Muscle of leg (tissue), 11 donors: ENCODE data around the gene UBE2V1. TPM values are rescaled to one million over a fixed set of nuclear protein-coding genes. Genes with fewer than 3 reads are reported as not detected.

ENCODE experiments used
- DNase-seq: peaks from one replicate; pipeline ENCODE4 v3.0.0; 2013
- H3K27ac ChIP-seq: one replicate; pipeline ENCODE4 v1.5.1; 2013; ENCODE audit warnings: mild to moderate bottlenecking, low read length, control low read depth
- H3K27me3 ChIP-seq: one replicate; pipeline ENCODE4 v1.6.1; 2013; ENCODE audit warnings: low read length; ENCODE audit not compliant: control insufficient read depth, insufficient read depth
- H3K36me3 ChIP-seq: one replicate; pipeline ENCODE4 v1.6.1; 2013; ENCODE audit warnings: low read length; ENCODE audit not compliant: control insufficient read depth, insufficient read depth
- H3K4me1 ChIP-seq: one replicate; pipeline ENCODE4 v1.6.1; 2013; ENCODE audit warnings: low read length; ENCODE audit not compliant: control insufficient read depth, insufficient read depth
- H3K4me3 ChIP-seq: one replicate; pipeline ENCODE4 v1.5.1; 2013; ENCODE audit warnings: low read length, control low read depth
- H3K9me3 ChIP-seq: replicated peaks from 2 replicates; pipeline ENCODE4 v1.6.1; 2013; ENCODE audit warnings: low read depth, low read length; ENCODE audit not compliant: control insufficient read depth
- WGBS: methylation state at CpG from one replicate; pipeline ENCODE4 v1.1.5; 2013; ENCODE audit warnings: missing lambda C conversion rate; ENCODE audit not compliant: insufficient coverage; 5-methylcytosine and 5-hydroxymethylcytosine counted together
- polyA plus RNA-seq, 8 donors: library from polyadenylated mRNA; unstranded; fragments of 120-200 nt; gene quantifications; one replicate each; pipeline versions ENCODE4 v1.2.1 to v1.2.3, GENCODE V29; 2013; ENCODE audit warnings: inconsistent platforms in 1 of 8, low replicate concordance in 1 of 8; ENCODE audit not compliant: insufficient read length in 8 of 8, insufficient read depth in 1 of 8
- total RNA-seq: library from RNA; stranded (reverse); fragments of 120-200 nt; gene quantifications from one replicate; pipeline ENCODE4 v1.2.4, GENCODE V29; 2013

UBE2V1 gene
- total and polyA plus RNA-seq, 9 donors = 43.3 to 131 (median 113) TPM

DNA sequence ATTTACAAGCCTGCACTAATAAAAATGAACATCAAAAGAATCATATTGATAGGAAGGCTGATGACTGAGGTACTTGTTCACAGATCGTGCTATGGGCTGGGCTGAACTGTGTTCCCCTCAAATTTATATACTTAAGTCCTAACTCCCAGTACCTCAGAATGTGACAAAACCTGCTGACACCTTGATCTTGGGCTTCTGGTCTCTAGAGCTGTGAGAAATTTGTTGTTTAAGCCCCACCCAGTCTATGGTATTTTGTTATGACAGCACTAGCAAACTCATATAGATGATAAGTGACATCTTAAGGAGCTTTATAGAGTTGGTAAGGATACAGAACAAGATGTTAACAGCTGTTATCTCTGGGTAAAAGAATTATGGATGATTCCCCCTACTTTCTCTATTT, 13.8 kb downstream of the UBE2V1 start:
- Histone ChIP-seq H3K9me3 (no peaks in the 10 kb centered on the region), H3K27ac (no peak overlapping the region), H3K27me3 (no peaks in the 10 kb centered on the region), H3K4me3 (no peak overlapping the region), H3K4me1 (peaks cover 4% of the 10 kb centered on the region), H3K36me3 (peaks cover 30% of the 10 kb centered on the region)
- WGBS = no CpG with 5 or more reads among the region's 1 CpG
- DNase-seq = no peak

DNA sequence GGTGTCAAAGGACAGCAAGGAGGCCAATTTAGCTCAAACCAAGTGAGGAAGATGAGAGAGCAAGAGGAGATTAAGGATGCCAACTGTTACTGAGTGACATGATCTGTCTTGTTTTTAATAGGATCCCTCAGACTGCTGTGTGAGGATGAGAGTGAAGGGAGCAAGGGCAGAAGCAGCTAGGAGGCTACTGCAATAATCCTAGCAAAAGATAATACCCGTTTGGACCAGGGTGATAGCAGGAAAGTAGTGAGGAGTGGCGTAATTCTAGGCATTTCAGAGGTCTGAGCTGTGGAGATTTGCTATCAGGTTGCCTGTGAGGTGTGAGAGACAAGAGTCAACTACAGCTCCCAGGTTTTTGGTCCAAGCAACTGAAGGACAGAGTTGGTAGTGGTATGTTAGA, 14.7 kb downstream of the UBE2V1 start:
- no peaks in the 10 kb centered on the region for H3K27me3 ChIP-seq
- no peak for DNase-seq
- H3K9me3 ChIP-seq = no peaks in the 10 kb centered on the region
- peaks cover 33% of the 10 kb centered on the region for H3K36me3 ChIP-seq
- peaks cover 4% of the 10 kb centered on the region for H3K4me1 ChIP-seq
- 88% methylated on average over 1 of the region's 2 CpGs for WGBS
- no peak overlapping the region for H3K4me3 ChIP-seq
- no peak overlapping the region for H3K27ac ChIP-seq

DNA sequence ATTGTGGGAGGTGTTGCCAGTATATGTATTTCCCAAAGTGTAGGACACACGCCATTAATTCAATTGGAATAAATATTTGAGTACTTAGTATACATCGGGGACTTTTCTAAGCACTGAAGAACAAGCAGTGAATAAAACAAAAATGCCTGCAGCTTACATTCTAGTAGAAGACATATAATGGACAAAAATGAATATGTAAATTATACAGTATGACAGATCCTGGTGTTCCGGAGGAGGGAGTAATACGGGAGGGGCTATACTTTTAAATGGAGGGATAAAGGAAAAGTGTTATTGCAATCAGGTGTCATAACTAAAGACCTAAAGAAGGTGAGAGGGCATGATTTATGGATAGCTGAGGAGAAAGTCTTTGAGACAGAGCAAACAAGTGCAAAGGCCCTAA, 15.1 kb downstream of the UBE2V1 start:
- Histone ChIP-seq H3K27me3 (no peaks in the 10 kb centered on the region), H3K4me1 (peaks cover 4% of the 10 kb centered on the region), H3K27ac (no peak overlapping the region), H3K9me3 (no peaks in the 10 kb centered on the region), H3K36me3 (peaks cover 34% of the 10 kb centered on the region), H3K4me3 (no peak overlapping the region)
- DNase-seq = no peak
- WGBS = 83% methylated on average over 2 of the region's 4 CpGs

DNA sequence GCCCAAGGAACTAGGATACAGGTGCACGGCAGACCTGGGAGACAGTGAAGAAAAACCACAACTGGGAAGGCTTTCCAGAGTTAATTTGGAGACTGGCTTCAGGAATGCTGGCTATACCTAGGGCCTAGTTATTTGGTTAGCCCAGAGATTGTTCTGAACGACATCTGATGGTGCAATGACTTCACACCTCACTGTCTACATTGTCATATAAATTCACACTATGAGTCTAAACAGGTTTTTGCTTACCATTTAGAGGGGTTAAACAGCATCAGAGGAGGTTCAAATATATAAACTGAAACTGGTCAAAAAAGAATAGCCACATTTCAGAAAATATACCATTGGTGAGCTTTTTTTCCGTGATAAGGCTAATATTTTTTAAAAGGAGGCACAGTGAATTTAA, 16.7 kb downstream of the UBE2V1 start:
- no peak overlapping the region for H3K27ac ChIP-seq

DNA sequence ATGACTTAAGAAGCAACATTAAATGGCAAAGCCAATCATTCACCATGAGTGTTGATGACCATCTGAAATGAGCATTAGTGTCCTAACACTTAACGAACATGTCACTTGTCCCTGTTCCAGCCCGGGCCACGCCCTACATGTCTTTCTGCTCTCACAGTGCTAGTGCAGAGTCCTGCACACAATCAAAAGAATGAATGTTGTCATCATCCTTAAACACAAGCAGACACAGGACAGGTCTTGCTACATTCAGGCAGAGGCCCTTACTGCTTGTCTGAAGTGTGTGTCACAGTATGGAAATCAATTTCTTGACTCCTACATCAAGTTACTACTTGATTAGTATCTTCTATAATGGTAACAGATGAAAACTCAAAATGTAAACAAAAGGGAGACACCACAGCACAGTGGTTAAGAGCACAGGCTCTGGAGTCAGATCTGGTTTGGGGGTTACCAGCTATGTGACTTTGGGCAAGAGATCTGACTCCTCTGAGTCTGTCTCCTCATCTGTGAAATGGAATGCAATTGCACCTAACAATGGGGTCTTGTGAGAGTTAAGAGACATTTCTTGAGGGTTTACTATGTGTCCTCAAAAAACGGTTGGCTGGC, 17.4 kb downstream of the UBE2V1 start:
- Histone ChIP-seq H3K9me3 (no peaks in the 10 kb centered on the region), H3K36me3 (peaks cover 35% of the 10 kb centered on the region), H3K27me3 (no peaks in the 10 kb centered on the region), H3K4me1 (peaks cover 4% of the 10 kb centered on the region), H3K27ac (no peak overlapping the region), H3K4me3 (no peak overlapping the region)
- 92% methylated on average over 3 of the region's 4 CpGs for WGBS
- DNase-seq = no peak

More for the DNA sequence above, 16.7 kb downstream of the UBE2V1 start:
- Histone ChIP-seq H3K9me3 (no peaks in the 10 kb centered on the region), H3K4me3 (no peak overlapping the region), H3K4me1 (peaks cover 4% of the 10 kb centered on the region), H3K27me3 (no peaks in the 10 kb centered on the region), H3K36me3 (peaks cover 35% of the 10 kb centered on the region)
- no peak for DNase-seq
- WGBS = 100% methylated on average over 1 of the region's 3 CpGs

DNA sequence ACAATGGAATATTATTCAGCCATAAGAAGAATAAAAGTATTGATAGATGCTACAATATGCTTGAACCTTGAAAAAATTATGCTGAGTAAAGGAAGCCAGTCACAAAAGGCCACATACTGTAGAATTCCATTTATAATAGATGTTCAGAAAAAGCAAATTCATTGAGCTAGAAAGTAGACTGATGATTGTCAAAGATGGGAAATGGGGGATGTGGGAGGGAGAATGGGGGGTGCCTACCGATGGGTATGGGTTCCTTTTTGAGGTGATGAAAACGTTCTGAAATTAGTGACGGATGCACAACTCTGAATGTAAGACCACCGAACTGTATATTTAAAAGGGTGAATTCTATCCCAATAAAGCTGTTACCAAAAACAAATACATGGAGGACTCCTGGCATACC, 18.4 kb downstream of the UBE2V1 start:
- Histone ChIP-seq H3K27ac (no peak overlapping the region), H3K4me3 (no peak overlapping the region), H3K9me3 (no peaks in the 10 kb centered on the region), H3K36me3 (peaks cover 36% of the 10 kb centered on the region), H3K4me1 (peaks cover 4% of the 10 kb centered on the region), H3K27me3 (no peaks in the 10 kb centered on the region)
- 100% methylated on average over 1 of the region's 4 CpGs for WGBS
- DNase-seq = no peak

DNA sequence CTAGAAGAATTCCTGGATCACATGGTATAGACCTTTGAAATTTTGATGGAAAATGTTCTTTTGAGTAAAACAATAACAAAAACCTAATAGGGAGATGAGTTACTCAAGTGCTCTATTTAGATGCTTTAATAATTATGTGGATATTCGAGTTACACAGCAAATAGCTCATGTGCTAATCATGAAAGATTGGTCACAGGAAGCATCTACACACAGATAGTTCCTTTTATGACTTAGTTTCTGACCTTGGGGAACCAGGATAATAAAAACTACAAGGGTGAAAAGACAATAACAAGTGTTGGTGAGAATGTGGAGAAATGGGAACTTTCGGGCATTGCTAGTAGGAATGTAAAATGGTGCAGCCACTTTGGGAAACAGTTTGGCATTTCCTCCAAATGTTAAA, 19.7 kb downstream of the UBE2V1 start:
- WGBS = no CpG with 5 or more reads among the region's 2 CpGs
- Histone ChIP-seq H3K36me3 (peaks cover 33% of the 10 kb centered on the region), H3K4me1 (peaks cover 2% of the 10 kb centered on the region), H3K27me3 (no peaks in the 10 kb centered on the region), H3K27ac (no peak overlapping the region), H3K9me3 (no peaks in the 10 kb centered on the region), H3K4me3 (no peak overlapping the region)
- no peak for DNase-seq

DNA sequence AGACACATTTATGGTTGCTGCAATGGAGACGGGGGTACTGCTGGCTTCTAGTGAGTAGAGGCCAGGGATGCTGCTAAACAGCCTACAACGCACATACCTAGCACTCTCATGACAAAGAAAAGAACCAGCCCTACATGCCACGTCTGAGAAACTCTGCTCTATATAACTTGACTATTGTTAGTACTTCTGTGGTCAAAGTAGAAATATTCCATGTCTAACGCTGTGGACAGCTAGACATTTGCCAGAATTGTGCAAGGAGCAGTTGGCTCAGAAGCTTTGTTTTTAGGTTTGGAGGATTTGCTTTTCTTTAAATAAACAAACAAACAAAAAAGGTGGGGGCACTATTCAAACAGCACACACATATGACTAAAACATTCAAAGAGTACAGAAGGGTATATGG, 20.5 kb downstream of the UBE2V1 start:
- Histone ChIP-seq H3K36me3 (peaks cover 25% of the 10 kb centered on the region), H3K27me3 (no peaks in the 10 kb centered on the region), H3K4me3 (no peak overlapping the region), H3K9me3 (no peaks in the 10 kb centered on the region), H3K4me1 (no peaks in the 10 kb centered on the region), H3K27ac (no peak overlapping the region)
- WGBS = no CpG with 5 or more reads among the region's 4 CpGs
- no peak for DNase-seq

DNA sequence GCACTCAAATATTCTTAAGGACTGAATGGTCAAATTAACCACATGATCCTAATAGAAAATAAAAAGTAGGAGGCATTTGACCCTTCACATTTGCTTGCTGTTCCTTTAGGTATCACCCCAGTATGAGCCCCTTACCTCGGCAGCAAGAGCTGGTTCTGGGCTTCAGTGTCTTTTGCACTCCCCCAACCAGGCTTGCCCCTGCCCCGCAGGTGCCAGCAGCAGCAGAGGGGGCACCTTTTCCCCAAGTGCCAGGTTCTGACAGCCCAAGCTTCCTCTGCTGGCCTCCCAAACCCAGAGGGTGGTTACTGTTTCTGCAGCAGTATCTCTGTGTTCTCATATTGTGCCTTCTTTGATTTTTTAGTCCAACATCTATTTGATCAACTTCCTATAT, 23.2 kb downstream of the UBE2V1 start:
- Histone ChIP-seq H3K4me3 (no peak overlapping the region), H3K4me1 (peaks cover 10% of the 10 kb centered on the region), H3K9me3 (no peaks in the 10 kb centered on the region), H3K27me3 (no peaks in the 10 kb centered on the region), H3K27ac (no peak overlapping the region), H3K36me3 (peaks cover 13% of the 10 kb centered on the region)
- DNase-seq = no peak
- WGBS = 94% methylated on average over 2 of the region's 2 CpGs

DNA sequence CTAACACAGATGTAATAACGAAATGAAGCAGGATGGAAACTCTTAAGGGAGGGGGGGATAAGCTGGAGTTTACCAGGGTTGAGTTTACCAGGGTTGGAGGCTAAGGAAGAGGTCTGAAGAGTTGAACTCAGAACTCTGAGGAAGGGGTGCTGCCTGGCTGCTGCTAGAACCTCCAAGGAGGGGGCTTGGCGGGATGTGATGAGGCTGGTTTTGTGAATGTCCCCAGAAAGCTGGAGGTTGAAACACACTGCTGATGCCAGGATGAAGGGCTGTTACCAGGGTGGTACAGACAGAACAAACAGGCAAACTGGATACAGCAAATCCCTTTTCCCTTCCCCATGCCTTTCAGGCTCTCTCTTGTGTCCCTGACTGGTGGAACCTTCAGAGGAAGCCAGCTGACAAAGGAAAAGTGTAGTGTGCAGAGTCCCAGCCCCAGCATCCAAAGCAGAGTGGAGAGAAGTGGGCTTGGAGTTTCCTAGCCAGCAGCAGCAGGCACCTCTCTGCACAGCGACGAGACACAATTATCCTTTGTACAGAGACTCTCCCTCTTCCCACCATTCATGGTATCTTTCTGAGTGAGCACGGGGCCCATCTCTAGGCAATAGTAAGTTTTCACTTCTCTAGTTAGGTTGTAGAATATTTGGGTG, 23.7 kb downstream of the UBE2V1 start:
- Histone ChIP-seq H3K36me3 (peaks cover 9% of the 10 kb centered on the region), H3K27me3 (no peaks in the 10 kb centered on the region), H3K27ac (no peak overlapping the region), H3K9me3 (no peaks in the 10 kb centered on the region), H3K4me1 (peaks cover 10% of the 10 kb centered on the region), H3K4me3 (no peak overlapping the region)
- DNase-seq = no peak
- 100% methylated on average over 1 of the region's 5 CpGs for WGBS
